HFF-Myc (cell line): ENCODE data around the gene DPF1.

Source experiments
- DNase-seq: peaks from one replicate; pipeline ENCODE4 v3.0.0-alpha.2; 2011; ENCODE audit warnings: low read depth; ENCODE audit errors: extremely low read depth
- H3K4me3 ChIP-seq: replicated peaks from 2 replicates; pipeline ENCODE4 v1.5.1; 2011; ENCODE audit warnings: low read depth, mild to moderate bottlenecking, control low read depth, low read length
- CTCF ChIP-seq: IDR thresholded peaks from 2 replicates; pipeline ENCODE4 v1.5.1; 2012; ENCODE audit warnings: mild to moderate bottlenecking, low read depth, low read length, control low read depth; ENCODE audit errors: missing control alignments

Gene DPF1

GRCh38 chr19:38250428-38250820 is 26.4 kb upstream of the DPF1 start:
- TF ChIP-seq CTCF: no peak
- H3K4me3 ChIP-seq: no peak overlapping the region
- DNase-seq: no peak

GRCh38 chr19:38248421-38248820 is 24.4 kb upstream of the DPF1 start:
- no peak for DNase-seq
- no peak overlapping the region for H3K4me3 ChIP-seq
- no peak for TF ChIP-seq CTCF

- TF ChIP-seq CTCF: no peak
- H3K4me3 ChIP-seq: no peak overlapping the region
- no peak for DNase-seq
These were observed 23.8 kb upstream of the DPF1 start for GRCh38 chr19:38247734-38248268.

DNA sequence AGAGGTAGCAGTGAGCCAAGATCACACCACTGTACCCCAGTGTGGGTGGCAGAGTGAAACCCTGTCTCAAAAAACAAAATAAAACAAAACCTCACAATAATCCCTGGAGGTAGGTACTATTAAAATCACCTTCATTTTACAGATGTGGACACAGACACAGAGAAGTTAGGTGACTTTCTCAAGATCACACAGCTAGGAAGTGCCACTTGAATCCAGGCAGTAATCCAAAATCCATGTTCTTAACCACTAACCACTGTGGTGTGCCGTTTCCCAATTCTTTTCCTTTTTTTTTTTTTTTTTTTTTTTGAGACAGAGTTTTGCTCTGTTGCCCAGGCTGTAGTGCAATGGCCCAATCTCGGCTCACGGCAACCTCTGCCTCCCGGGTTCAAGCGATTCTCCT is 23.1 kb upstream of the DPF1 start:
- TF ChIP-seq CTCF: no peak
- no peak overlapping the region for H3K4me3 ChIP-seq
- no peak for DNase-seq

GRCh38 chr19:38245826-38246498 is 21.9 kb upstream of the DPF1 start:
- no peak for DNase-seq
- TF ChIP-seq CTCF: no peak
- H3K4me3 ChIP-seq: no peak overlapping the region

- no peak for DNase-seq
- no peak for TF ChIP-seq CTCF
- H3K4me3 ChIP-seq: 0 out of 2 replicates have a peak overlapping the region, but pooled peaks have one; percentile 7
These were observed 19.3 kb upstream of the DPF1 start for GRCh38 chr19:38243279-38243673.

- H3K4me3 ChIP-seq: no peak overlapping the region
- DNase-seq: no peak
- TF ChIP-seq CTCF: no peak
These were observed 15.8 kb upstream of the DPF1 start for GRCh38 chr19:38239816-38240215.
